HG02938 (cell line): ENCODE measurements around the gene DCLK3.

Source experiments
- ATAC-seq: cut with Tn5 transposase; IDR thresholded peaks from one replicate; pipeline ENCODE4 v1.9.1; 2021; ENCODE audit warnings: mild to moderate bottlenecking, moderate library complexity; ENCODE audit not compliant: unreplicated experiment

DCLK3 gene

DNA sequence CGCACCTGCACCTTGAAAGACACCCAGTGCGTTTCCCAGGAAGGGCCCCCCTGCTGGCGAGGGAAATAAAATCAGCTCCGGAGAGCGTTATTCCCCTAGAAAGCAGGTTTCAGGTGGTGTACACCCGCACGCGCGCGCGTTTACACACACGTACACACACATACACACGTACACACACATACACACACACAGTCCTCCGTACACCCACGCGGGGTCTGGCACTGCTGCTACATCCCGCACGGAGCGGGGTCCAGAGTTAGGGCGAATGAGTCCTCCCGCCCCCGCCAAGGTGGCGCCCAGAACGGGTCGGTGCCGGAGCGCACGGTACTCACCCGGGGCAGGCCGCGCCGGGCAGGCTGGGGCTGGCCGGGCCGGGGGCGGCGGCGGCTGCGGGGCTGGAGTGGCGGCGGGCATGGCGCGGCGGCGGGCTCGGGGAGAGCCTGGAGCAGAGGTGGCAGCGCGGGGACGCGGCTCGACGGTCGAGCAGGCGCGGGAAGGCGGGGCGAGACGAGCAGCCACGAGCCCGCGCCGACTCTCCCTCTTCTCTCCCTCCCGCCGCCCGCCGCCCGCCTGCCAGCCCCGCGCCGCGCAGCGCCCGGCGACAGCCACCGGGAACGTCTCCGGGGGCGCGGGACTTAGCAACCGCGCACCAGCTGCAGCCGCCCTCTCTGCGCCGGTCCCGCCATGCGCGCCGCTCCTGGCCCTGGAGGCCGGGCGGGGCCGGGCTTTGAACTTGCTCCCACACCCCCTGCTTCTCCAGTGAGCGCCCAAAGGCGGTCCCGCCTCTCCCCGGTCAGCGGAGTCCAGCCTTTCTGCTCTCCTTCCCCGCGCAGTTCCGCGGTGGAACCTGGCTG is at the start of gene DCLK3:
Gene DCLK3, minus strand, starts transcription at position 704 of the 854 bp plus-strand sequence. Its CDS starts 290 bp downstream, at position 414.
- ATAC-seq, result no peak

DNA sequence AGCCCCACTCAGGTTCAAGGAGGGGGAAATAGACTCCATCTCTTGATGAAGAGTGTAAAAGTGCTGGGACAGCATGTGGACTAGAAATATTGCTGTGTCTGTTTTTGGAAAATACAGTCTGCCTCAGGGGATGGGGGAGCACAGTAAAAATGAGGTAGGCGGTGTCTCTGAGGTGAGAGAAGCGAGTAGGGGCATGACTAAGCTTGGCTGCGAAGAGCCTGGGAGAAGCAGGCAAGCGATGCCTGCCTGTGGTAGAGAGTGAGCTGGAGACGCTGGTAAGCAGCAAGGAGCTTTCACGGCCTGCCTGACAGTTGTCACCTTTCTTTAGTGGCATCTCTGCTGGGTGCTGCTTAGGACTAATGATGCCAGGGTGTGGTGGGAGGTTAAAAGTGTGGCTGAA is 49.0 kb upstream of the DCLK3 start:
- no peak for ATAC-seq

GRCh38 chr3:36812240-36812639 is 47.9 kb upstream of the DCLK3 start:
- ATAC-seq, result no peak

- ATAC-seq, result no peak
Observed at GRCh38 chr3:36811768-36812167, 47.4 kb upstream of the DCLK3 start.

- ATAC-seq, result no peak
Observed at GRCh38 chr3:36804295-36805055, 40.1 kb upstream of the DCLK3 start.

- no peak for ATAC-seq
Observed at GRCh38 chr3:36803091-36803791, 38.9 kb upstream of the DCLK3 start.

DNA sequence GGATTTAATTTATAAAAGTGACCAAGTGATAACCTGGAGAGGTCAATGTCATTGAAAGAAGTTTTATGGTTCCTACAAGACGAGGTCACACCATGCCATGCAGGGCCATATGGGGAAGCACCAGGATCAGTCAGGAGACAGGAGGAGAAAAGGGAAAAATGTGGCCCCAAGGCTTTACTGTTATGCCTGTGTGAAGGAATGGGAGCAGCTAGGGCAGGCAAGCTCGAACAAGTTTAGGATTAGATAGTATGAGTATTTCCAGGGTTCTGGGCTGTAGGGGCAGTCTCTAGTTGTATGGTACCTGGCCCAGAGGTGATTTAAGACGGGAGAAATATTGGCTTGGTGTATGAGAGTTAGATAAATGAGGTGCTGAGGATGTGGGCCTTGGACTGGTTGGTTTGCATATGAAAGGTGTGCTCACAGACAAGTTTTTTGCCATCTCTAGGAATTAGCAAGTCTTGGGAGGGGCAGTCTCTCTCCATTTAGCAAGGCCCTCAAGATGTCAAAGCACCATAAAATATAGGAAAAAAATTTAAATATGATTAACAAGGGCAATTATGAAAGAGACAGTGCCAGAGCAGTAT is 36.3 kb upstream of the DCLK3 start:
- no peak for ATAC-seq

DNA sequence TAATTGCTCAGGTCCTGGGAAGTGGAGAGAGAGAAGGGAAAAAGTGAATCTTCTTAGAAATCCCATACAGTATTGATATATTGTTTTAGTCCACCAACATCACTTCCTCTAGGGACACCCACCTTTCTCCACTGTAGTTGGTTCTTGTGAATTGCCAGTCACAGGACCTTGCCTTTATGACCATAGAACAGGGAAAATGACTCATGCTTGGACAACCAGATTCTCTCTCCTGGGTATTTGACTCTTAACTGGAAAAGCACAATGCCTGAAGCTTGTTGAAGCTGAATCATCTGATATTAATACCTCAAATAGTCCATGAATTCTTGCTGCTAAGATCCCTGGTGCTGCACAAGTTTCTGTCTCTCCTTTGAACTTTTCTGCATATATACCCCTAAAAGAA is 32.5 kb upstream of the DCLK3 start:
- no peak for ATAC-seq

- no peak for ATAC-seq
Observed at GRCh38 chr3:36796161-36796560, 31.8 kb upstream of the DCLK3 start.

- ATAC-seq, result no peak
Observed at GRCh38 chr3:36795622-36796021, 31.3 kb upstream of the DCLK3 start.

DNA sequence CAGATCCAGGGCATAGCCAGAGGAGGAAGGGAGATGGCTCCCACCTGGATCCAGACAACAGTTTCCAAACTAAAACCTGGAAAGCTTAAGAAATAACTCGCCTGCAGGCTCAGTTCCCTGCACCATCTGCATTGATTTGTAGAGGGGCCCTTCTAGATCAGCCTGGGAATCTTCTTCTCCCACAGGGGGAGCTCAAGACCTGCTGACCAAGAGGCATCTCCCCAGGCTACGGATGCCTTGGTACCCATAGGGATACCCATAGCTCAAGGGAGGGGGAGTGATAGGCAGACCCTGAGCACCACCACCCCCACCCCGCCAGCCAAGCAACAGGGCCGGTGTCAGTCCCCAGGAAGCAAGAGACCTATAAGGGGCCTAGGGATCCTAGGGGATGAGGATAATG is 28.0 kb upstream of the DCLK3 start:
- ATAC-seq, result no peak

GRCh38 chr3:36790765-36791164 is 26.4 kb upstream of the DCLK3 start:
- no peak for ATAC-seq

GRCh38 chr3:36786921-36787890 is 22.9 kb upstream of the DCLK3 start:
- no peak for ATAC-seq

DNA sequence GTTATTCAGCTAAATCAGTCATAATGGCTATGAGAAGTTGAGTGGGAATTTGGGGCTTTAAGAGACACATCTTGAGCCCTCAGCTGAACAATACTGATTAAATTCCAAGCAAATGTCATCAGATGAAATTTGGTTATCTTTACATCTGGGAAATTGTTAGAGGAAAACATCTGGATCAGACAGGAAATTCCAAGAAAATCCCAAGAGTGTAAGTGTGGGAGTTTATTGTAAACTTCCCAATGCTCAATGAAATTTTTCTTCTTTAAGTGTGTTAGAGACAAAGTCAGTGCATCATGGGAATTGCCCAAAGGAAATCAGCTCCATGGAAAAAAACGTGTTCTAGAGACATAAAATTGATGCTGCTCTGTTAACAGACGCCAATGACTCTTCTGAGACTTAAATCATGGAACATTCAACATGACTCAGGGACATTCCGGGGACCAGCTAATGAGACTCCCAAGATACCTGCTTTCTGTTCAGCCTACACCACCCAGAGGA is 19.8 kb upstream of the DCLK3 start:
- no peak for ATAC-seq

DNA sequence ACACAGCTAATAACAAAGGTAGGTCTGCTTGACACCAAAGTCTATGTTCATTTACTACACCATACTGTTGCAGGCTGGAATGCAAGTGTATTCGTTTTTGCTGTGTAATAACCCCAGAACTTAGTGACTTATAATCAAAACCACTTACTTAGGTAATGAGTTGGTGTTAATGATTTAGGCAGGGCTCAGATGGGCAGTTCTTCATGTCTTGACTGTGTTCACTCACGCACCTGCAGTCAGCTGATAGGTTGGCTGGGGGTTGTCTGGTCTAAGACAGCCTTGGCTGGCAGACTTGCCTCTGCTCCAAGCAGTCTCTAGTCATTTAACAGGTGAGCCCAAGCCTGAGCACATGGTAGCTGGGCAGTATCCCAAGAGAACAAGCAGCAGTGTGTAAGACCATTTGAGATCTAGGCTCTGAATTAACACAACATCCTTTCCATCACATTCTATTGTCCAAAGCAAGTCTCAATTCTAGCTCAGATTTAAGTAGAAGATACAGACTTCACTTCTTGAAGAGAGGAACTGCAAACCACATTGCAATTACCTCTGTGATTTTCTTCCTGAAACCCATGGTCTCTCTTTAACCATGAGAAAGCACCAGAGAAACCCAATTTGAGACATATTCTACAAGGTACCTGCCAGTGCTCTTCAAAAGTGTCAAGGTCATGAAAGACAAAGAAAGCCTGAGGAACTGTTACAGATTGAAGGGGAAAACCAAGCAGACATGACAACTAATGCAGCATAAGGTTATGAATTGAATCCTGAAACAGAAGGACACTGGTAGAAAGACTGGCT is 13.3 kb upstream of the DCLK3 start:
- peak; percentile 76 for ATAC-seq

GRCh38 chr3:36776436-36776835 is 12.1 kb upstream of the DCLK3 start:
- no peak for ATAC-seq

- no peak for ATAC-seq
Observed at GRCh38 chr3:36774052-36774451, 9.7 kb upstream of the DCLK3 start.

- no peak for ATAC-seq
Observed at GRCh38 chr3:36771931-36772330, 7.6 kb upstream of the DCLK3 start.

DNA sequence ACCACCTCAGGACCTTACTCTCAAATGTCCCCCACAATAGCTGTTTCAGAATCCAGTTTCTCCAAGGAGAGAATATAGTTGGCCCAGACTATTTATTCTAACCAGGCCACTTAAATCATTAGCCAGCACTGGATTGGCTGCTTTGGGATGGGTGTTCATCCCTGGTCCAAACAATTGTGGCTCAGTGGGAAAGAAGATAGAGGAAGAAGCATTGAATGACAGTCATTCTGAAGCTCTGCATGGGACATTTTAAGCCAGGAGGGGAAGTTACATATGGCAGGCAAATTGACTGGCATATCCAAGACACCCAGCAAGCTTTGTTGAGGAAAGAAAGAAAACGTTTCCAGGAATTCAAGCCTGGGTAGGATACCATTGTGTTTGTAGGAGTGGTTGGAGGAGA is 5.6 kb upstream of the DCLK3 start:
- ATAC-seq, result no peak
